ENCODE measurements around the gene ARAP2. TPM values are rescaled to one million over a fixed set of nuclear protein-coding genes. Genes with fewer than 3 reads are reported as not detected.
"Not testable (repeated sequence)": the region's sequence is repeated elsewhere in the genome, so short reads cannot be mapped to it uniquely, and the experiment has no call there.

ARAP2 gene
- total RNA-seq, 1 experiment from 2014 or later: 1.5 TPM

GRCh38 chr4:36198068-36198808 is 46.1 kb downstream of the ARAP2 start:
- no peak for DNase-seq (ENCODE audit: low read depth)
- in situ Hi-C loops (cut with HindIII; ENCODE audit: low pct_unique_long_range_greater_than_20kb, low sequenced_read_pairs): no loop called here

GRCh38 chr4:36197501-36197900 is 46.8 kb downstream of the ARAP2 start:
- DNase-seq (ENCODE audit: low read depth): no peak
- in situ Hi-C loops (cut with HindIII; ENCODE audit: low pct_unique_long_range_greater_than_20kb, low sequenced_read_pairs): no loop called here

- no peak for DNase-seq (ENCODE audit: low read depth)
- in situ Hi-C loops (cut with HindIII; ENCODE audit: low pct_unique_long_range_greater_than_20kb, low sequenced_read_pairs): no loop called here
Observed at GRCh38 chr4:36196145-36196913, 48.0 kb downstream of the ARAP2 start.

- in situ Hi-C loops (cut with HindIII; ENCODE audit: low pct_unique_long_range_greater_than_20kb, low sequenced_read_pairs): no loop called here
- DNase-seq (ENCODE audit: low read depth): no peak
Observed at GRCh38 chr4:36192922-36193321, 51.4 kb downstream of the ARAP2 start.

DNA sequence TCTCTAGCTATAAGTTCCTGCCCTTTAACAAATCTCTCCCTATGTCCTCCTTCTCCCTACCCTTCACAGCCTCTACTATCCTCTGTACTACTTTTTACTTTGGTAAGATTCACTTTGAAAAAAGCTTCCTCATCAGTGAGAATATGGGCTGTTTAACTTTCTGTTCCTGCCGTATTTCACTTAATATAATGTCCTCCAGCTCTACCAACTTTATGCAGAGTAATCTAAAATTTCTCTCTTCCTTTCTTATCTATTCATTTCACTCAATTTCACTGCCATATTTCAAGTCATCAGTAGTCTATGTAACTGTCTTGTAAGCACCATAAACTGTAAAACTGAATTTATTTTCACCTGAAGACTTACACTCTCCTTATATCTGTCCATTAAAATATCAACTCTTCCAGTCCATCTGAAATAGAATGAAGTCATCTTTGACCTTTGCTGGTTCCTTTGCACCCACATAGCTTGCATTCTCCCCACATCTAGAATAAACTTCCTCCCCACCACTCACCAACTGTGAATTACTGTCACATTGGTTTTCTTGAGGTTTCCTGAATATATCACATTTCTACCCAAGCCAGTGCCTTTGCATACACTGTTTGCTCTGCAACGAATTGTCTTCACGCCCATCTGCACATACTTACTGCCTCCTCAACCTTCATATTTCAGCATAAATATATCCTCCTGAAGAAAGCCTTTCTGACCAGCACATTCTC is 54.6 kb downstream of the ARAP2 start:
- in situ Hi-C loops (cut with HindIII; ENCODE audit: low pct_unique_long_range_greater_than_20kb, low sequenced_read_pairs): no loop called here
- DNase-seq (ENCODE audit: low read depth): no peak

DNA sequence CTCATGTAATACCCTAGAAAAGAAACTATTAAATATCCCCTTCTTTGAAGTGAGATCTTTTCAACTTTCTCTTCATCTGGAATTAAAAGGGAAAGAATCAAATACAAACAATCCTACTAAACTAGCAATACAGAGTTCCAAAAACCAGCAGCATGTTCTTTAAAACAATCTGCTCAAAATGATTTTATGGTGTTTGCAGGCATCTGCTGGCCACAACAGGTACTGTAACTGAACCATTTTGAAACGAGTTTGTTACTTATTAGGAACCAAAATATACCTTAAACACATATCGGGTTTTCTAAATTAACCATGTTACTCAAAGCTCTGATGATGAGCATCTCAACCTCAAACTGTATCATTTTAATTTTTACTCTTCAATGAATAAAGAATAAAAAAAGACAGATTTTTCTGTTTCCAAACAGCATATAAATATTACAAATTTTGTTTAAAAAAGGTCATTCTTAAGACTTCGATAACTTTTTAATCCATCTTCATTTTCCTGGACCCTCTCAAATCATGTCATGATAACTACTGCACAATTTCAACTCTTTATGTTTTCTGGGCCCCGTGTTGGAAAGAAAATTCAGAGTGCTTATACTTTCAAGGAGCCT is 56.5 kb downstream of the ARAP2 start:
- in situ Hi-C loops (cut with HindIII; ENCODE audit: low pct_unique_long_range_greater_than_20kb, low sequenced_read_pairs): no loop called here
- peak; percentile 7 for DNase-seq (ENCODE audit: low read depth)

DNA sequence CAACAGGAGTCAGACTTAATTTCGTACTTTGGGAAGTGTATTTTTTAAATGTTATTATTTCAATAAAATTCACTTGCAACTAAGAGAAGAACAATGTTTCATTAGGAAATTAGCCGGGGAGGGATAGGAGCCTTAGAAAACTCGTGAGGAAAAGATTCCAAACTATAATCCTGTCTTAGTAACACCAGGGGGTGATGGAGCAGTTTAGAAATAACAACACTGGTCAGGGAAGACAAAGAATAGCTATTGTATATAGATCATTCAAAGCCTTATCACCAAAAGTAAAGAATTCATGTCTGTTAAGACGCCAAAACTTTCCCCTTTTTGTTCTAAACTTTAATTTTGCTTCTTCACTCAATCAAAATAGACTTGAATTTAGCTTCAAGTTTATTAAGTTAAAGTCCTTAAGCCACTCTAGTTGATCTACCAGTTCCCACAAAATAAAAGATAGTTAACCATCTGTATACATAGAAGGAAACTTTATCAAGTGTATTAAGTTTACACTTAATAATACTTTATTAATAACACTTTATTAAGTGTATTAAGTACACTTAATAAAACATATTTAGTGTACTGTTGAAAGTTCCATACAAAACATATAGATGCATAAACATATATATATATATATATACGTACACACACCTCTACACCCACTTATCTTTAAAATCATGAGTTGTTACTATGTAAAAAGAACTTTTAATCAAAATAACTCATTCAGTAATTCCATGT is 60.5 kb downstream of the ARAP2 start:
- in situ Hi-C loops (cut with HindIII; ENCODE audit: low pct_unique_long_range_greater_than_20kb, low sequenced_read_pairs): no loop called here
- no peak for DNase-seq (ENCODE audit: low read depth)

DNA sequence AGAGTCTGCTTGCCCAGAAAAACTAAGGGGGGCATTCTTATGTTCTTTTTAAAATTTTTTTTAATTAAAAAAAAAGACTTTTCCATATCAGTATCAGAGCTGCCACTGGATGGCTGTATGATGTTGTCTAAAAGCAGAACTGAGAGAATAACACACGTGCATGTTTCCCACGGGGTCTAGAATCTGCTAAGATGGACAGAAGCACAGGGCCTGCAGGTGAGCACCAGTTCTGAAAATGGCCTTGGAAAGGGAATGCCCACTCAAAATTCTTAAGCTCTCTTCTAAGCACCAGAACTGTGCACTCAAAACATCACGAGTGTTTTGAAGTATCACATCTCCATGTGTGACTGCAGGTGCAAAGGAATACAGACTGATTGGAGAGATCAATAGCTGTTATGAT is 61.1 kb downstream of the ARAP2 start:
- no peak for DNase-seq (ENCODE audit: low read depth)
- in situ Hi-C loops (cut with HindIII; ENCODE audit: low pct_unique_long_range_greater_than_20kb, low sequenced_read_pairs): no loop called here

- in situ Hi-C loops (cut with HindIII; ENCODE audit: low pct_unique_long_range_greater_than_20kb, low sequenced_read_pairs); DNase-seq (ENCODE audit: low read depth): not testable (repeated sequence)
Observed at GRCh38 chr4:36182315-36182714, 62.0 kb downstream of the ARAP2 start.

DNA sequence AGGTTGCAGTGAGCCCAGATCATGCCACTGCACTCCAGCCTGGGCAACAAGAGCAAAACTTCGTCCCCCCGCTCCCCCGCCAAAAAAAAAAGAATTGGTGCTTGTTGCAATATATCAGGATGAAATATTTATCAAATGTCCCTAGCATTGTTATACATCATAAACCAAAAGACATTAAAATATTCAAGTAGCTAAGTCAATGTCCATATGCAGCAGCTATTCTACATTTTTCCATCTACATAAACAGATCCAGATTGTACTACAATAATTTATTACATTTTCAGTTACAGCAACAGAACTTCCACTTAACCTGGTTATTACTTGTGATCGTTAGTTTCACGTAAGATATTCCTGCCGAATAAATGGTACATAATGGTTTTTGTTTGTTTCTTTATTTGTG is 64.1 kb downstream of the ARAP2 start:
- DNase-seq (ENCODE audit: low read depth): no peak
- in situ Hi-C loops (cut with HindIII; ENCODE audit: low pct_unique_long_range_greater_than_20kb, low sequenced_read_pairs): no loop called here

GRCh38 chr4:36178484-36178883 is 65.8 kb downstream of the ARAP2 start:
- in situ Hi-C loops (cut with HindIII; ENCODE audit: low pct_unique_long_range_greater_than_20kb, low sequenced_read_pairs): no loop called here
- no peak for DNase-seq (ENCODE audit: low read depth)

GRCh38 chr4:36177946-36178345 is 66.4 kb downstream of the ARAP2 start:
- in situ Hi-C loops (cut with HindIII; ENCODE audit: low pct_unique_long_range_greater_than_20kb, low sequenced_read_pairs): no loop called here
- DNase-seq (ENCODE audit: low read depth): no peak

- no peak for DNase-seq (ENCODE audit: low read depth)
Observed at GRCh38 chr4:36174570-36174969, 69.7 kb downstream of the ARAP2 start.

DNA sequence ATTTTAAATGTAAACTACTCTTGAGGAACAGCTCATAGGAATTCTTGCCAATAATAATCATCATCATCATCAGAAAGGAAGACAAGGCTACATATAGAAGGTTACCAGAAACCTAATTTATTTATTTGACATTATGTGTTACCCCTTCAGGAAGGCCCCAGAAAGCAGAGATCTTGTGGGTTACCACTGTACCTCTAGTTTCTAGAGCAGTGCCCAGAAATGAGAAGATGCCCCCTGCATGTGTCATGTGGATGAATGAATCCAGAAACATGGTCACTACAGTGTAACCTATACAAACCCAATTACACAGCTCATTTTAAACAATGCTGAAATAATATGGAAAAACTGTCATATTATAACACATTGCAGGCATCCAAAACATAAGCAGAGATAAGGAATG is 70.4 kb downstream of the ARAP2 start:
- no peak for DNase-seq (ENCODE audit: low read depth)
- in situ Hi-C loops (cut with HindIII; ENCODE audit: low pct_unique_long_range_greater_than_20kb, low sequenced_read_pairs): no loop called here

More at GRCh38 chr4:36174570-36174969, 69.7 kb downstream of the ARAP2 start:
- in situ Hi-C loops (cut with HindIII; ENCODE audit: low pct_unique_long_range_greater_than_20kb, low sequenced_read_pairs): no loop called here

GRCh38 chr4:36172656-36173055 is 71.7 kb downstream of the ARAP2 start:
- in situ Hi-C loops (cut with HindIII; ENCODE audit: low pct_unique_long_range_greater_than_20kb, low sequenced_read_pairs): no loop called here
- DNase-seq (ENCODE audit: low read depth): no peak

GRCh38 chr4:36168127-36168878 is 76.0 kb downstream of the ARAP2 start:
- no peak for DNase-seq (ENCODE audit: low read depth)
- in situ Hi-C loops (cut with HindIII; ENCODE audit: low pct_unique_long_range_greater_than_20kb, low sequenced_read_pairs): no loop called here

- in situ Hi-C loops (cut with HindIII; ENCODE audit: low pct_unique_long_range_greater_than_20kb, low sequenced_read_pairs): no loop called here
- no peak for DNase-seq (ENCODE audit: low read depth)
Observed at GRCh38 chr4:36165631-36166005, 78.7 kb downstream of the ARAP2 start.

All from Caki2 (cell line).